GM12872 (cell line): ENCODE data around the gene TLL1.

Experiments
- TF ChIP-seq, protein P1 (sequence below): IDR thresholded peaks from 3 replicates; pipeline ENCODE4 v1.5.1; 2011; ENCODE audit warnings: low read depth, mild to moderate bottlenecking, low read length, moderate library complexity; ENCODE audit not compliant: insufficient read depth

TLL1 gene

DNA sequence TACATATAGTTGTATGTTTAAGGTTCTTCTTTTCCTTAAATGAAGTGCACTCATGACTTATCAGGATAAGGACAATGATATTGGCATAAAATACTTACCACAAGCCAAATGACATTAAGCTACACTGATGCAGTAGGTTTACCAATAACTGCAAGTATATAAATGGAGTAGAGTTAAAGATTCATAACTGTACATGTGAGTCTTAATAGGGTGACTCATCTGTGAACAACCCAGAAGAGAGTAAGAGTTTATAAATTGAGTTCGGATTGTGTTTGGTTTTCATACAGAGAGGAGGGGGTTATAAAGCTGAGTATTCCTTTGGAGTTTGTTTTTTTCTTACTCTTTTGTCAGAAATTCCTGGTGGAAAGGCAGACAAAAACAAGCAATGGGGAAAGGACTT lies 144.8 kb downstream of the TLL1 start:
- TF ChIP-seq, protein P1, sequence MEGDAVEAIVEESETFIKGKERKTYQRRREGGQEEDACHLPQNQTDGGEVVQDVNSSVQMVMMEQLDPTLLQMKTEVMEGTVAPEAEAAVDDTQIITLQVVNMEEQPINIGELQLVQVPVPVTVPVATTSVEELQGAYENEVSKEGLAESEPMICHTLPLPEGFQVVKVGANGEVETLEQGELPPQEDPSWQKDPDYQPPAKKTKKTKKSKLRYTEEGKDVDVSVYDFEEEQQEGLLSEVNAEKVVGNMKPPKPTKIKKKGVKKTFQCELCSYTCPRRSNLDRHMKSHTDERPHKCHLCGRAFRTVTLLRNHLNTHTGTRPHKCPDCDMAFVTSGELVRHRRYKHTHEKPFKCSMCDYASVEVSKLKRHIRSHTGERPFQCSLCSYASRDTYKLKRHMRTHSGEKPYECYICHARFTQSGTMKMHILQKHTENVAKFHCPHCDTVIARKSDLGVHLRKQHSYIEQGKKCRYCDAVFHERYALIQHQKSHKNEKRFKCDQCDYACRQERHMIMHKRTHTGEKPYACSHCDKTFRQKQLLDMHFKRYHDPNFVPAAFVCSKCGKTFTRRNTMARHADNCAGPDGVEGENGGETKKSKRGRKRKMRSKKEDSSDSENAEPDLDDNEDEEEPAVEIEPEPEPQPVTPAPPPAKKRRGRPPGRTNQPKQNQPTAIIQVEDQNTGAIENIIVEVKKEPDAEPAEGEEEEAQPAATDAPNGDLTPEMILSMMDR, result no peak

DNA sequence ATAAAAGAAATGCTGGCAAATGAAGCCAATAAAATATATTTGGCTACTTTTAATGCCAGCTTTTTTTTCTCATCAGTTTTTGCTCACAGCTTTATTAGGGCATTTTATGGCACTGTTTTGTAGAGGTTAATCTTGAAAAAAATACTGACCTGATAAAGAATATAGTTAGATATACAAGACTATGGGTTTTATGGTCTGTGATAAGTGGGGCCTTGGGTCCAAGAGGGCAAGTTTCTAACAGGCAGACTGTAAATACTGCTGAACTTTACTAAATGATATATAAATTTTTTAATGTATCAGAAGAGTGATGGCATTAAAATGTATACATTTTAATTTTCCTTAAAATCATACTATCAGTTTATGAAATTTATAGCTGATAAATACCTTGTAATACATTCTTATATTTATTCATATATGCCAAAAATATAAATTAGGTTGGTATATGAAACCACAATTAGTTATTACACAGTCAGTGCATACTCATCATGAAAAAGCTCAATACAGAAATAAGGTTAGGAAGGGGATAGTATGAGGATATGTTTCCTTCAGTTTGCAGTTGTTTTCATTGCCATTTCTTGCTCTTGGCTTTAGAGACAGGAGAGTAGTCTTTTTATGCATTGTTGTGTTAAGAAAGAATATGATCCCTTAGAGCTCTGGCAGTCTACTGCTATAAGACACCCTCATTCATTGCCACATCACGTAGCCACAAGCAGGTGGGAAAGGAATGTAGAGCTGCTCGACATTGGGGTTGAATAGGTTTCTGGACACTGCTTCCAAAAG lies 146.6 kb downstream of the TLL1 start:
- TF ChIP-seq, protein P1, result no peak

DNA sequence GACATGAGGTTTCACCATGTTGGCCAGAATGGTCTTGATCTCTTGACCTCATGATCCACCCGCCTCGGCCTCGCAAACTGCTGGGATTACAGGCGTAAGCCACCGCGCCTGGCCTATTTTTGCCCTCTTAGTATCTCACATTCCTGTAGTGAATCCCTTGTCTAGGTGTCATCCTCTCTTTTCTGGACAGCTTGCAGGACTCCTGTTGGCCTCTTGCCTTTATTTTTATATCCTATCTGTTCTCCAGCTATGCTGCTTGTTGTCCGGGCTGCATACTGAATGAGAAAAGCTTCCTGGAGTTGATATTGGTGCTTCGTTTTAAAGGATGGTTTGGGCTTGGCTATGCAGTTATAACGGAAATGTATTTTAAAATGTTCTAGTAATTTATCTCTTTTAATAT lies 148.6 kb downstream of the TLL1 start:
- TF ChIP-seq, protein P1, result no peak

DNA sequence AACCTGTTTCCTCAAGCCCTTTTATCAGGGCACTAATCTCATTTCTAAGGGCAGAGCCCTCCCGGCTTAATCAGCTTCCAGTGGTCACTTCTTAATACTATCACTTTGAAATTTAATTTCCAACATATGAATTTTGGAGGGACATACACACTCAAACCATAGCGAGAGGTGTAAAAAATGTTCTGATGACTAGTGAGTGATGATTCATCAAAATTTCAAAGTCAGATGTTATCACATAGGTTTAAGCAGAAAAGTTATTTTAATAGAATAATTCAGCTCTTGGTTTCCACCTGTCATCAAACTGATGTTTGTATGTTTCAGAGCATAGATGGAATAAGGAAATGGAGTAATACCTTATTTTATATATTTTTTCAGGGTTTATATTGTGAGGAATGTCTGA lies 161.9 kb downstream of the TLL1 start:
- TF ChIP-seq, protein P1, result no peak

DNA sequence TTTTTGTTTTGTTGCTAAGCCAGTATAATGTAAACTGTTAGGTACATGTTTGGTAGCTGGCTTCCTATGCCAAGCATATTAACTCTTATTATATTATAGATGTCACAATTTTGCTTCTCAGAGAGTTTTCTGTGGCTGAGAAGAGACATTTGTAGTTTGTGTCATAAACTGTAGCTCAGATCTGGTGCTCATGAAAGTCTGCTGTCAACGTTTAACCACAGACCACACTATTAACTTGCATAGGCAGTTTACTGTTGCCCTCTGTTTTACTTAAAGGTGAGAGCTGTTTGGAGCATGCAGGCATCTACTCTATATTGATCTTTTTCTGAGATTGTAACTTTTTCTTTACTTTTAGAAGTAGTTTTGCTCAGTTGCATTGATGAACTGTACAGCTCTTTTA lies 166.8 kb downstream of the TLL1 start:
- TF ChIP-seq, protein P1, result no peak

DNA sequence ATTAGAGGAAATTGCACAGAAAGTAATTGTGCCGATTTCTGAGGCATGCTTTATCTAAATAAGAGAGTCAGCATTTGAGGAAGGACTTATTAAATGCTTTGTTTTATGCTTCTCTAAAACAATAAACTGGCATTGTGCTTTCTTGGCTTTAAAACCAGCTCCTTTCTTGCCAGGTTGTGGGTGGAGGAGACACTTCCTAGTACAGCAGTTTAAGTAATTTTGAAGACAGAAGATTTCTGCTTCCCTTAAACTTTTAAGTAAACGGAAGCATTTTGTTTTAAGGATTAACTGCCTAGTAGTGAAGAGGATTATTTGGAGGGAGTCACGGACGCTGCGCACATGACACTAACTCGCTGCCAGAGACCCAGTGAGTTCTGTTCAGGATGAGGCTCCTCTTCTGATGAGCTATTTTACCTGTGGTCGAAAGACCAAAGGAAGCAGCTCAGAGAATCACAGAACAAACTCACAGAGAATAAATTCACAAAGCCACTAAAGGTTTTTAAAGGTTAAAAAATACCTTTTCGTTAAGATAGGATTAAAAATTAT lies 169.5 kb downstream of the TLL1 start:
- TF ChIP-seq, protein P1, result no peak

DNA sequence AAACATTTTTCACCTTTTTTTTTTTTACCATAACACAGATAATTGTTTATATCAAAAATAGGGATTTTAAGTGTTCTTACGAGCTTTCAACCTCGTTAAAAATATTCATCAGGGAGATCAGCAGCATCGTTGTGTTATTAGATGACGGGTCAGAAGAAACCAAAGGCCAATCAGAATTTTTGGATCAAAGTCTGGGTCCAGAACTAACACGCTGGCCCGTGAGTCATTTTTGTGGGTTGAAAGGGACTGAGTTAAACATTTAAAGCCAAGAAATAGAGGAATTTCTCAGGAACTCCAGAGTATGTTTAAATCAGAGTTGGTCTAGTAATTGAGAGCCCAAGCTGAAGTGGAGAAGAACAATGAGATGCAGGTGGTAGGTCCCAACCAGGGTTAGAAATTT lies 170.8 kb downstream of the TLL1 start:
- TF ChIP-seq, protein P1, result no peak
